MV-4-11 (cell line): ENCODE results near the gene FHL2.

Experiments used
- DNase-seq: peaks from one replicate; lab custom pipeline; 2025; lab: John Stamatoyannopoulos, UW

FHL2 gene

GRCh38 chr2:105421053-105421452 is 22.2 kb upstream of the FHL2 start:
- DNase-seq = no peak

- DNase-seq = no peak
Observed at GRCh38 chr2:105418522-105418921, 19.7 kb upstream of the FHL2 start.

DNA sequence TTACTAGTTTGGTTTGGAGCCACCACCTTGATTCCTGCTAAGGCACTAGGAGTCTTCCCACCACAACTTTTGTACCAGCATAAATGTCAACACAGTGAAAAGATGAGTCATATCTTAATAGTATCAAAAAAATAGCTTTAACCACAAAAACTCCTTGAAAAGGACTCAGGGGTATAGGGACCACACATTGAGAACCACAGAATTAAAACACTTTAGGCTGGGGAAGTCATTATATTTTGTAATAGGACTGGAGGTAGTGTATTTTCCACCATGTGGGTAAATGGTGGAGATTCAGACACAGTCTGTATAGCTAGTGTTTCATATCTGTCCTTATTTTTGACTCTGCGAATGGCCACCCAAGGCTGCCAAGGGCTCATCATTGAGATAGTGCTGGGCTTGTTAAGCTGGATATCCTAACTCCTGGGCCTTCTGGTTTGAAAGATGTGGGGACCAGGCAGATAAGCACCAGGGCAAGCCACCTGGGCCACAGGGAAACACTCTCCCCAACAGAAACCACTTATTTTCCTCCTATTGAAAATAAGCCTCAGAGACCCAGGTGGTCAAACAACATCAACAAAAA is 19.1 kb upstream of the FHL2 start:
- no peak for DNase-seq

- no peak for DNase-seq
Observed at GRCh38 chr2:105416156-105416555, 17.3 kb upstream of the FHL2 start.

GRCh38 chr2:105415007-105415406 is 16.2 kb upstream of the FHL2 start:
- no peak for DNase-seq

- DNase-seq = peak; percentile 4
Observed at GRCh38 chr2:105413206-105413605, 14.4 kb upstream of the FHL2 start.

- DNase-seq = no peak
Observed at GRCh38 chr2:105412584-105412983, 13.7 kb upstream of the FHL2 start.

DNA sequence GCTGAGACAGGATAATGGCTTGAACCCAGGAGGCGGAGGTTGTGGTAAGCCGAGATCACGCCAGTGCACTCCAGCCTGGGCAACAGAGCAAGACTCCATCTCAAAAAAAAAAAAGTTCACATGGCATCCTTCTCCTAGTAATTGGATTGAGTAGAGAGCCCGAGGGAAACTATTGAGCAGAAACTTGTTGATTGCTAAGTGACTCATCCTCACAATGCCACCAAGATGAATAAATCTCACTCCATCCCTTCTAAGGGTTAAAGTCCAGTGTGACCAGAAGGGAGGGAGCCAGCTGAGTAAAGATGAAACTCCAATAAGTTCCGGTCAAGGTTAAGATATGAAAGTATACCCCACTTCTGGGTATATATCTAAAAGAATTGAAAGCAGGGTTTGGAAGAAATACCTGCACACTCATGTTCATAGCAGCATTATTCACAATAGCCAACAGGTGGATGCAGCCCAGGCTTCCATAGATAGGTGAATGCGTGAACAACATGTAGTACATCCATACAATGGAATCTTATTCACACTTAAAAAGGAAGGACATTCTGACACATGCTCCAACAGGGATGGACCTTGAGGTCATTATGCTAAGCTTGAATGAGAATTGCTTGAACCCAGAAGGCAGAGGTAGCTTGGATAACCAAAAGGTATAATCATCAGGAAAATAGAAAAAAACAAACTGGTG is 13.0 kb upstream of the FHL2 start:
- DNase-seq = no peak

DNA sequence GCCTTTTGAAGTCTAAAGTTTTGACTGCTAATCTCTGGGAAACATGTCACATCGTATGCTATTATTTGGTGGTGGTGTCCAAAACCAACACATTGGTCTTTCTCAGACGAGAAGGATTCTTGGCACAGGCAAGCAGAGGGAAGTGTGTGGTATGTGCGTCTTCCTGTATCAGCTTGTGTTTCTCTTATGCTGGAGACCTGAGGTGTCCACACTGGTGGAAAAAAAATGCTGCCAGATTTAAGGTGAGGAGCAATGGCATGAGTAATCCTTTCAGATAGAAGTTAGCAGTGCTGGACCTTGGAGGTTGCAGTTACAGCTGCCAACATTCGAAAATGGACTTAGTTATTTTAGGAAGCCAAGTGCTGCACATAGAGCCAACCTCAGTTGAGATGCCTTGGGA is 11.7 kb upstream of the FHL2 start:
- DNase-seq = no peak

DNA sequence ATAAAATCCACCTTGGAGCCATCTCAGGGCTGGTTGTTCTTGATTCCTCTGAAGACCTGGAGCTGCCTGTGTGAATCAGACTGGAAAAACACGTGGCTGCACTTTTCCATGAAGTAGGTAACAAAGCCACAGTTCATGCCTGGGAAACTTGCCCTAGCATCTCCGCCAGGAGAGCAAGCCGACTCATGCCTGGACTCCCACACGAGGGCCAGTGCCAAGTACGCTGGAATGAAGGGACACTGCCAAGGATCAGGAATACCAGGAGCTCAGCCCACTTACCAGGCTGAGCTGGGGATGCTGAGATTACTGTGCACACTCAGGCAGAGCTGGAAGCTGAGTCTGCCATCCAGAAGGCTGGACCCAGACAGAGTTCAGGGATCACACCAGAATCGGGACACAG is 10.9 kb upstream of the FHL2 start:
- DNase-seq = no peak

DNA sequence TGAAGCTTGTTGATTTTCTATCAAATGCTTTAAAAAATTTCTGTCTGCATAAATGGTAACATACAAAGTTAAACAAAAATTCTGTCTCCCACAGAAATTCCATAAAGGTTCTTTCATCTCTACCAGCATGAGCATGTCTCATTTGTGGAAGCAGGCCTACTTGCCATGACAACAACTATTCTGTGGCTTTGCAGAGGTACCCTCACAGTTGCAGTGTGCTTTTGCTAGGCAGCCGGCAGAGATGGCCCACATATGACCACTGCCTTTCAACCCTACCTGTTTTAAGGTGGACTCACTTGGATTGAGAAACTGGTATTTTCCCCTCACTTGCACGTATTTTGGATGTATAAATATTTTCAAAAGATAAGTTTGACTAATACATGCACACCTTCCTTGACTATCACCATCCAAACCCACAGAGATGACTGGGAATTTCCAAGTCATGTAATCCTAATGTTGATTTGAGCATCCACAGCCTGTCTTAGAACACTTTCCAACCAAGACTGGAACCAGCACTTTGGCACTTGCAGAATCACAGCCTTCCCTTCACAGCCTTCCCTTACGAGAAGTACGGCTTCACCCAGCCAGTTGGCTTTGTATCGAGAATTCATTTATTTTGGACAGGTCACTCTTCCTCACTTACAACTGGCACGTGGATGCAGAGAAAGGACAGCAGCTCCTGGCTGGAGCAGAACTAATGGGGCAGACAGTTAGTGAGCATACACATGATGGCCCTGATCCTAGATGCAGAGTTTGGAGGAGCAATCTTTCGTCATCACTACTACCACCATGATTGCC is 9.3 kb upstream of the FHL2 start:
- no peak for DNase-seq

DNA sequence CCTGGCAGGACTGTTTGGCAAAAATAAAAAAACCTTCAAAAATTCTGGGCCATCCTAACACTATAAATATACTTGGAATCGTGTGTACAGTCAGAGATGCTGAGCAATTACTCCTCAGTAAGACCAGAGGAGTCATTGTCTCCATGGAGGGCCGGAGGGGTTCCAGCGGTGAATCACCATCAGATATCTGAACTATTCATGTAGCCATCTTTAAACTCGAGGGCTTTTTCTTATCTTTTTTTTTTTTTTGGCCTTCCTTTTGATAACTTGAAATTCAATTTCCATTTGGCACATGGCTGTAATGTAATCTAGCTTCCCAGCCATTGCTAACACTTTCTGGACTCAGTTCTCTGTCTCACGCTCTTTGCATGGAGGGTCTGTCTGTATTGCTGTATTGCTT is 7.4 kb upstream of the FHL2 start:
- DNase-seq = no peak

DNA sequence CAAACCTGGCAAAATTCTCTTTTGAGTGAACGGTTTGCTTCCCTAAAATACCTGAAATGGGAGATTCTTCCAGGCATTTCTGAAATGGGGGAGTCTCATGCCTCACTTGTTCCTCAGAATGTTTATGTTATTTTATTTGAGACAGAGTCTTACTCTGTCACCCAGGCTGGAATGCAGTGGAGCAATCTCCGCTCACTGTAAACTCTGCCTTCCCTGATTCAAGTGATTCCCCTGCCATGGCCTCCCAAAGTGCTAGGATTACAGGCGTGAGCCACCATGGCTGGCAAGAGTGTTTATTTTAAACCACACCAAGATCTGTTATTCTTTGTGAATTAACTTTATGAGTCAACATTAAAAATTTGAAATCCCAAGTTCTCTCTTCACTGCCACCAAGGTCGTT is 6.4 kb upstream of the FHL2 start:
- DNase-seq = no peak

DNA sequence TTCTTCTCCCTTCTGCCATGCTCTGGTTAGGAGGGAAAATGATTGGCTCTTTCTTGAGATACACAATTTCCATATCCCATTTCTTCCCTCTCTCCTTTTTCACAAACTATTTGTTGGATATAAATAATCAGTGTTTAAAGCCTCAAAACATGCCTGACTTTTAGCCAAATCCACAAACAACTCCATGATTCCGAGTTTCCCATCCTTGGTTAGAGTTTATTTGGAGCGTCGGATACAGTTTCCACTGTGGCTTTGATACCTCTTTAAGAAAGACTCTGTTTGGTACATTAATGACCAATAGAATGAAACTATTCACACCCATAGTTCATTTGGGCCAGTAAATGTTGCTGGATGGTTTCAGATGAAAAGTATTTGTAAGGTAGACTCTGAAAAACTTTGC is 5.9 kb upstream of the FHL2 start:
- no peak for DNase-seq

GRCh38 chr2:105403783-105404698 is 5.2 kb upstream of the FHL2 start:
- DNase-seq = no peak

GRCh38 chr2:105403241-105403782 is 4.5 kb upstream of the FHL2 start:
- no peak for DNase-seq

DNA sequence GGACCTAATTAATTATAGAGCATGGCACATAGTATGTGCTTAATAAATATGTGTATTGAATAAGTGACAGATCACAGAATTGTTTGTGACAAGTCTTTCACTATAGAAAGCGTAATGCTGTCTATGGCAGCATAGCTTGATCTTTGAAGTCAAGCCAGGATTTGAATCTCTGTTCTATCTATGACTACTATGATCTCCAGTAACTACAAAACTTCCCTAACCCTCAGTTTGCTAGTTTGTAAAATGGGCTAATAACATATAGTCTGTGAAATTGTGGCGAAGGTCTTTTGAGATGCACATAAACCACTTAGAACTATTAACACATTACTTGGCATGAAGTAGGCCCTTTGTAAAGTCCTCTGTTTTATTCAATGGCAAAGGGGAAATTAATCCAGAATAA is 4.0 kb upstream of the FHL2 start:
- DNase-seq = no peak

DNA sequence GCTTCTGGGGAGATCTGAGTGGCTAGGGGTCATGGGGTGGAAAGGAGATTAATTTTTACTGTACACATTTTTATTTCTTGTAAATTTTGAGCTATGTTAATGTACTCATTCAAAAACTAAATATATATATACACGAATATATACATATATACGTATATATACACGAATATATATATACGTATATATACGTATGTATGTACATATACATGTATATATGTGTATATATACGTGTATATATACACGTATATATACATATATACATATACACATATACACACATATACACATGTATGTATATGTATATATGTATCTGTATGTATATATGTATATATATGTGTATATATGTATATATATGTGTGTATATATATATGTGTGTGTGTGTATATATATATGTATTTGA is 3.0 kb upstream of the FHL2 start:
- DNase-seq = no peak

DNA sequence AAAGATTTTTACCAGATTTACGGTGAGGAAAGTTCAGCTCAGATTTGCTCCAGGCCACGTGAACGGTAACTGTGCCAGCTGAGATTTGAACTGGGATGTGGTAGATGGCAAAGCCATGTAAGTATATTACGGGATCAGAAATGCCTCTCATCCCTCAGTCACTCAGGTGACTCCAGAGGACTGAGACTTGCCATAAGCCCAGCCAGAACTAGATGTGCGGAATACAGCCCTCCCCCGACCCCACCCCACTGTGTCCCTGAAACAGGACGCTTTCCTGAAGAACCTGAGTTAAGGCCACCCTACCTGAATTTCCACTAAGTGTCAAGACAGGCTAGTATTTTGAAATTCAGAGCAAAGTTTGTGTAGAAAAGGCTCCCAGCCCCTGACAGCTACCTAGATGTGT is 1.3 kb upstream of the FHL2 start:
- DNase-seq = no peak

DNA sequence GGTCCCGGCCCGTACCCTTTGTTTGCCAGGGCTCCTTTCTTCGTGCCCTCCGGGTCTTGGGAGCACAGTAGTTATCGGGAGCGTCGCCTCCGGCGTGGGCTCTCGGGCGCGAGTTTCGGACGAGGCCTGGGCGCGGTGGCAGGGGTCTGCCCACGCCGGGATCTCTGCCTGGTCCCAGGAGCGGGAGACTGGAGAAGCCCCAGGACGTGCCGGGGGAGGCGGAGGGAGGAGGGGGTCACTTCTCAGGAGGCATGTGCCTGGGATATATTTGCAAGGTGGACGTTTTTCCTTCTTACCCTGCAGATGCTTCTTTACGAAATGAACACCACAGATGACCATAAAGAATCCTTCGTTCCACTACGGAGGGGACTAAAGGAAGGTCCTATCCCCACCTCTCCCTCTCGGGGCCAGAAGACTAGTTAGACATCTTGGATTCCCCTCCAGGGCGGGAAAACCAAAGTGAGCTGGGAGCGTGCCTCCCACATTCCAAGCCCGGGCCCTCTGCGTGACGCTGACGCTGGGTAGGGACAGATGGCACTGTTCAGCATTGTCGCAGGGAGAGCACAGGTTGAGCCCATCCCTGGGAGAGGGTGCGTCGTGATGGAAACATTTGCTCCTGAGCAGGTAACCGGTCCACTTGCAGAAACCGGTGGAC is 483 bp upstream of the FHL2 start:
- no peak for DNase-seq

DNA sequence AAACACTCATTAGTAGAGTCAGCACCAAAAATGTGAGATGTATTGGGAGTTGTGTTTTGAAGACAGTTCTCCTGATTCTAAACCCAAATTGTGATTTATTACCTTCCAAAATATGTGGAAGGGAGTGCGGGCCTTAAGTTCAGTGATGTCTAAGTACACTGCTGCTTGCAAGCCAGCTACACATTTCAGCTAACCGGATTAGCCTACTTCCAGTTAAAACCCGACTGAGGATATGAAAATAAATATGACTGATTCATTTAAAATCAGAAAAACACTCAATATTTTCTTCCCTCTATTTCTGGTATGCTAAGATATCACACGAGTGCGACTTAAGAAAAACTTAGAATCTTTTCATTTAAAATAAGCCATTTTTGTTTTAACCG is 907 bp downstream of the FHL2 start:
- DNase-seq = no peak
